Heart left ventricle (tissue), 16 donors: ENCODE measurements around the gene TACC2. TPM values are rescaled to one million over a fixed set of nuclear protein-coding genes. Genes with fewer than 3 reads are reported as not detected.

Experiments
- ATAC-seq, 4 donors: fragments of 200-7000 bp; cut with Tn5 transposase; one replicate each; pipeline ENCODE4 v1.9.1; 2020 to 2022; ENCODE audit warnings: moderate library complexity in 4 of 4, mild to moderate bottlenecking in 3 of 4, moderate number of reproducible peaks in 1 of 4
- DNase-seq, 5 donors: peaks; one replicate each; pipeline ENCODE4 v3.0.0-alpha.2; 2020
- H3K27ac ChIP-seq, 12 donors: fragments of 200-600 bp; sonication (generic) in 4 of 12; one replicate each; pipeline versions ENCODE4 v1.5.0 to v1.8.0; 2016 to 2022; ENCODE audit warnings: mild to moderate bottlenecking in 2 of 12
- H3K27me3 ChIP-seq, 9 donors: fragments of 200-600 bp; sonication (generic) in 2 of 9; one replicate each; pipeline versions ENCODE4 v1.5.1 to v1.8.0; 2016 to 2022; ENCODE audit warnings: mild to moderate bottlenecking in 3 of 9
- H3K36me3 ChIP-seq, 9 donors: fragments of 200-600 bp; sonication (generic) in 2 of 9; one replicate each; pipeline versions ENCODE4 v1.5.0 to v1.8.0; 2018 to 2022; ENCODE audit warnings: mild to moderate bottlenecking in 2 of 9
- H3K4me1 ChIP-seq, 12 donors: fragments of 200-600 bp; sonication (generic) in 4 of 12; one replicate each; pipeline versions ENCODE4 v1.5.0 to v1.8.0; 2016 to 2022; ENCODE audit warnings: mild to moderate bottlenecking in 3 of 12
- H3K4me3 ChIP-seq, 12 donors: fragments of 200-600 bp; sonication (generic) in 4 of 12; one replicate each; pipeline versions ENCODE4 v1.5.0 to v1.8.0; 2017 to 2022; ENCODE audit warnings: mild to moderate bottlenecking in 9 of 12, moderate library complexity in 4 of 12
- H3K9me3 ChIP-seq, 12 donors: fragments of 200-600 bp; sonication (generic) in 4 of 12; one replicate each; pipeline versions ENCODE4 v1.5.0 to v1.8.0; 2016 to 2022; ENCODE audit warnings: mild to moderate bottlenecking in 1 of 12
- POLR2A ChIP-seq, 2 donors: fragments of 450-650 bp; IDR thresholded peaks; one replicate each; pipeline ENCODE4 v1.6.1; 2017; ENCODE audit warnings: antibody characterized with exemption in 2 of 2, mild to moderate bottlenecking in 2 of 2, moderate library complexity in 2 of 2
- WGBS, 4 donors: extraction: QIAGEN DNeasy Blood & Tissue Kit in 2 of 4; methylation state at CpG; one replicate each; pipeline versions ENCODE4 v1.1.5 to v1.1.7; 2013 to 2018; 5-methylcytosine and 5-hydroxymethylcytosine counted together
- intact Hi-C, 10 donors: fragments of 100-400 bp; cut with DNase I; formaldehyde crosslinking; loops; one replicate each; pipeline versions ENCODE4 v1.11.1 to v1.14.2; 2022
- polyA plus RNA-seq, 2 donors: library from polyadenylated mRNA; stranded (reverse); fragments of 200-250 nt; gene quantifications; one replicate each; pipeline ENCODE4 v1.2.3, GENCODE V29; 2013
- total RNA-seq, 9 donors: library from RNA; depleted of rRNA in 2 of 9; stranded (reverse); fragments of >200 nt in 2 of 9; fragmentation: NEBNext Ultra II Directional in 3 of 9; extraction: Animal tissue kit (Norgen Biotek cat#: 25700) in 3 of 9; gene quantifications; one replicate each; pipeline versions ENCODE4 v1.1.0 to v1.2.4, GENCODE V29; 2016 to 2023
- TF ChIP-seq, protein P1 (sequence below), 12 donors: fragments of 200-600 bp; sonication (generic) in 4 of 12; IDR thresholded peaks; one replicate each; pipeline versions ENCODE4 v1.5.0 to v1.8.0; 2018 to 2022; ENCODE audit warnings: antibody characterized with exemption in 12 of 12, mild to moderate bottlenecking in 5 of 12
- donor health status: ischemic (EF 13 %, LVEDD 7.1; RV severe dilation, severe dysfunction).
- donor health status: healthy with polysubstance abuse.
- donor health status: DM: no; HTN: yes; CAD: no.
- donor health status: DM: no; HTN: no; CAD: no.
- donor health status: ischemic (EF 25% LVEDD 6.9; RV normal size, moderate dysfunction).
- donor health status: ischemic (EF 25% LVEDD 5.7; RV mildly dilated, moderate dysfunction).
- donor health status: healthy.
- donor health status: DM: yes; HTN: yes; CAD: no.
- donor health status: ischemic (EF 35%, LVEDD 5.7; RV mildly dilated, moderate dysfunction).
- donor health status: nonischemic (EF 11% LVEDD 7.7; RV severe dilation, severe dysfunction).
- donor health status: DM: yes; HTN: yes; CAD: no.
- donor health status: PGD.
- donor health status: ischemic (EF 29% LVEDD 5.4; RV normal size, mild dysfunction).
- donor health status: nonischemic (EF 23%, LVEDD 6.1; RV moderate dilation, normal function).

The TACC2 gene
- total and polyA plus RNA-seq, 11 donors: 96.7 to 456 (median 294) TPM

GRCh38 chr10:122126763-122127659, 138.0 kb downstream of the TACC2 start:
- Histone ChIP-seq H3K27me3 (no peaks in the 10 kb centered on the region), H3K4me1 (peaks cover 0 to 64% (median 41%) of the 10 kb centered on the region in 12 donors), H3K27ac (peak overlapping the region; percentile 74 to 94 (median 82)), H3K36me3 (no peaks in the 10 kb centered on the region), H3K4me3 (peak overlapping the region in 5 of 12 donors; percentile 12 to 42 (median 16)), H3K9me3 (no peaks in the 10 kb centered on the region)
- 39 to 43% (median 40%) methylated on average over 6 of the region's 6 CpGs for WGBS, 4 donors
- intact Hi-C loops: no loop called here
- DNase-seq (peak in 2 of 5 donors; percentile 54 to 71), ATAC-seq (peak; percentile 74 to 90 (median 86))
- TF ChIP-seq, protein P1, sequence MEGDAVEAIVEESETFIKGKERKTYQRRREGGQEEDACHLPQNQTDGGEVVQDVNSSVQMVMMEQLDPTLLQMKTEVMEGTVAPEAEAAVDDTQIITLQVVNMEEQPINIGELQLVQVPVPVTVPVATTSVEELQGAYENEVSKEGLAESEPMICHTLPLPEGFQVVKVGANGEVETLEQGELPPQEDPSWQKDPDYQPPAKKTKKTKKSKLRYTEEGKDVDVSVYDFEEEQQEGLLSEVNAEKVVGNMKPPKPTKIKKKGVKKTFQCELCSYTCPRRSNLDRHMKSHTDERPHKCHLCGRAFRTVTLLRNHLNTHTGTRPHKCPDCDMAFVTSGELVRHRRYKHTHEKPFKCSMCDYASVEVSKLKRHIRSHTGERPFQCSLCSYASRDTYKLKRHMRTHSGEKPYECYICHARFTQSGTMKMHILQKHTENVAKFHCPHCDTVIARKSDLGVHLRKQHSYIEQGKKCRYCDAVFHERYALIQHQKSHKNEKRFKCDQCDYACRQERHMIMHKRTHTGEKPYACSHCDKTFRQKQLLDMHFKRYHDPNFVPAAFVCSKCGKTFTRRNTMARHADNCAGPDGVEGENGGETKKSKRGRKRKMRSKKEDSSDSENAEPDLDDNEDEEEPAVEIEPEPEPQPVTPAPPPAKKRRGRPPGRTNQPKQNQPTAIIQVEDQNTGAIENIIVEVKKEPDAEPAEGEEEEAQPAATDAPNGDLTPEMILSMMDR (IDR thresholded peaks at IDR 0.05): no peak
- no peak for TF ChIP-seq POLR2A (IDR thresholded peaks at IDR 0.05)

DNA sequence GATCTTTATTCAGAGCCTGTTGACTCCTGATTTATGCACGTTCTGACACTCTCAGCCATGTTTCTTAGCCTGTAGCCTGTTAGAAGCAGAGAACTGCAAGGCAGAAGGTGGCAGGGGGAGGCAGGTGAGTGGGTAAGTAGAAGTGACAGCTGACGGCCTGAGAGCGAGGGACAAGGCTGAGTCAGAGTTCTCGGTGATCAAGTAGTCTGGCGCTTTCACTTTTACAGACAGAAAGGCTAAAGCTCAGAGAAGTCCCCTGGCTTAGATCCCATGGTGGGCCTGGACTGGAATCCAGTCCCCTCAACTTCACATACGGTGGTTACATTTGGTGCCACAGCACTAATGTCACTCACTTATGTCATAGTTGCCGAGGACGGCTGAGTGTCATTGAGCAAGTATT, 139.0 kb downstream of the TACC2 start:
- H3K4me3 ChIP-seq: peak overlapping the region in 10 of 12 donors; percentile 7 to 47 (median 20)
- TF ChIP-seq, protein P1 (IDR thresholded peaks at IDR 0.05): no peak
- no peak for TF ChIP-seq POLR2A (IDR thresholded peaks at IDR 0.05)
- peak overlapping the region; percentile 74 to 94 (median 82) for H3K27ac ChIP-seq
- ATAC-seq: peak; percentile 49 to 76 (median 60)
- no peaks in the 10 kb centered on the region for H3K9me3 ChIP-seq
- peaks cover 0 to 6% (median under 1%) of the 10 kb centered on the region in 9 donors for H3K36me3 ChIP-seq
- intact Hi-C loops: loop anchor here in 2 of 10 donors (1.0 kb wide), 1 partner anchor 11 kb away; no protein-coding TSS in a partner anchor
- WGBS, 4 donors: 37 to 44% (median 40%) methylated on average over 8 of the region's 8 CpGs
- peaks cover 0 to 65% (median 42%) of the 10 kb centered on the region in 12 donors for H3K4me1 ChIP-seq
- peak in 1 of 5 donors; percentile 73 for DNase-seq
- no peaks in the 10 kb centered on the region for H3K27me3 ChIP-seq

- 32 to 47% (median 38%) methylated on average over 5 of the region's 5 CpGs for WGBS, 4 donors
- no peaks in the 10 kb centered on the region for H3K27me3 ChIP-seq
- peak overlapping the region in 9 of 12 donors; percentile 7 to 47 (median 23) for H3K4me3 ChIP-seq
- DNase-seq (peak; percentile 80 to 84 (median 83)), ATAC-seq (peak; percentile 43 to 73 (median 64))
- peaks cover 0 to 69% (median 43%) of the 10 kb centered on the region in 12 donors for H3K4me1 ChIP-seq
- TF ChIP-seq POLR2A (IDR thresholded peaks at IDR 0.05): no peak
- TF ChIP-seq, protein P1 (IDR thresholded peaks at IDR 0.05): peak in 3 of 12 donors; percentile 7 to 28 (median 15)
- intact Hi-C loops: loop anchor here in 2 of 10 donors (1.0 kb wide), 1 partner anchor 11 kb away; no protein-coding TSS in a partner anchor
- H3K36me3 ChIP-seq: peaks cover 0 to 10% (median 4%) of the 10 kb centered on the region in 9 donors
- no peaks in the 10 kb centered on the region for H3K9me3 ChIP-seq
- H3K27ac ChIP-seq: peak overlapping the region; percentile 74 to 94 (median 82)
Observed at GRCh38 chr10:122128357-122128756, 139.4 kb downstream of the TACC2 start.
